Retinal pigment epithelial cell (primary cell): ENCODE data around the gene PRIMPOL.
"Not testable (repeated sequence)": the region's sequence is repeated elsewhere in the genome, so short reads cannot be mapped to it uniquely, and the experiment has no call there.

Experiments
- DNase-seq: peaks from one replicate; pipeline ENCODE4 v3.0.0-alpha.2; 2010; ENCODE audit warnings: low read depth
- H3K4me3 ChIP-seq: 2 replicates; pipeline ENCODE4 v1.5.1; 2011; ENCODE audit warnings: mild to moderate bottlenecking, low read length, control low read depth, moderate library complexity
- TF ChIP-seq, protein P1 (sequence below): conservative IDR thresholded peaks from 2 replicates; pipeline ENCODE4 v1.5.1; 2011; ENCODE audit warnings: low read depth, low read length, control low read depth, inconsistent platforms

The PRIMPOL gene

GRCh38 chr4:184651899-184652298 is 2.4 kb downstream of the PRIMPOL start:
- TF ChIP-seq, protein P1, sequence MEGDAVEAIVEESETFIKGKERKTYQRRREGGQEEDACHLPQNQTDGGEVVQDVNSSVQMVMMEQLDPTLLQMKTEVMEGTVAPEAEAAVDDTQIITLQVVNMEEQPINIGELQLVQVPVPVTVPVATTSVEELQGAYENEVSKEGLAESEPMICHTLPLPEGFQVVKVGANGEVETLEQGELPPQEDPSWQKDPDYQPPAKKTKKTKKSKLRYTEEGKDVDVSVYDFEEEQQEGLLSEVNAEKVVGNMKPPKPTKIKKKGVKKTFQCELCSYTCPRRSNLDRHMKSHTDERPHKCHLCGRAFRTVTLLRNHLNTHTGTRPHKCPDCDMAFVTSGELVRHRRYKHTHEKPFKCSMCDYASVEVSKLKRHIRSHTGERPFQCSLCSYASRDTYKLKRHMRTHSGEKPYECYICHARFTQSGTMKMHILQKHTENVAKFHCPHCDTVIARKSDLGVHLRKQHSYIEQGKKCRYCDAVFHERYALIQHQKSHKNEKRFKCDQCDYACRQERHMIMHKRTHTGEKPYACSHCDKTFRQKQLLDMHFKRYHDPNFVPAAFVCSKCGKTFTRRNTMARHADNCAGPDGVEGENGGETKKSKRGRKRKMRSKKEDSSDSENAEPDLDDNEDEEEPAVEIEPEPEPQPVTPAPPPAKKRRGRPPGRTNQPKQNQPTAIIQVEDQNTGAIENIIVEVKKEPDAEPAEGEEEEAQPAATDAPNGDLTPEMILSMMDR = no peak
- DNase-seq = no peak
- H3K4me3 ChIP-seq = no peak overlapping the region

GRCh38 chr4:184652681-184653080 is 3.1 kb downstream of the PRIMPOL start:
- DNase-seq, H3K4me3 ChIP-seq: not testable (repeated sequence)

DNA sequence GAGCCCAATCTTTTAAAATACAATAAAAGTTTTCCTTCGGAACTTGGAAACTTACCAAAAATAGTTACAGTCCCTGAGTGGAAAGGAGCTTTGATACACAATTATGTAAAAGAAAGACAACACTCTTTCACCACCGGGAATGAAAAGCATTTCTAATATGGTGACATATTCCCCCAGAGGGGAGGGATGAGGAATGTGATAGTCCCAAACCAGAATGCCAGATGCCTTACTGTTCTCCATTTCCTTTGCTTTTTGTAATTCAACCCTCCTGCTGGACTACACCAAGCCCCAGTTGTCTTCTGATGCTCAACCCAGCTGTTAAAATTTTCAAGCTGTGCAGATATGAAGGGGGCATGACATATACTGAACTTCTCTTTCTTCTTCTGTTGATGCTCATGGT is 4.1 kb downstream of the PRIMPOL start:
- TF ChIP-seq, protein P1 = no peak
- H3K4me3 ChIP-seq = no peak overlapping the region
- no peak for DNase-seq

DNA sequence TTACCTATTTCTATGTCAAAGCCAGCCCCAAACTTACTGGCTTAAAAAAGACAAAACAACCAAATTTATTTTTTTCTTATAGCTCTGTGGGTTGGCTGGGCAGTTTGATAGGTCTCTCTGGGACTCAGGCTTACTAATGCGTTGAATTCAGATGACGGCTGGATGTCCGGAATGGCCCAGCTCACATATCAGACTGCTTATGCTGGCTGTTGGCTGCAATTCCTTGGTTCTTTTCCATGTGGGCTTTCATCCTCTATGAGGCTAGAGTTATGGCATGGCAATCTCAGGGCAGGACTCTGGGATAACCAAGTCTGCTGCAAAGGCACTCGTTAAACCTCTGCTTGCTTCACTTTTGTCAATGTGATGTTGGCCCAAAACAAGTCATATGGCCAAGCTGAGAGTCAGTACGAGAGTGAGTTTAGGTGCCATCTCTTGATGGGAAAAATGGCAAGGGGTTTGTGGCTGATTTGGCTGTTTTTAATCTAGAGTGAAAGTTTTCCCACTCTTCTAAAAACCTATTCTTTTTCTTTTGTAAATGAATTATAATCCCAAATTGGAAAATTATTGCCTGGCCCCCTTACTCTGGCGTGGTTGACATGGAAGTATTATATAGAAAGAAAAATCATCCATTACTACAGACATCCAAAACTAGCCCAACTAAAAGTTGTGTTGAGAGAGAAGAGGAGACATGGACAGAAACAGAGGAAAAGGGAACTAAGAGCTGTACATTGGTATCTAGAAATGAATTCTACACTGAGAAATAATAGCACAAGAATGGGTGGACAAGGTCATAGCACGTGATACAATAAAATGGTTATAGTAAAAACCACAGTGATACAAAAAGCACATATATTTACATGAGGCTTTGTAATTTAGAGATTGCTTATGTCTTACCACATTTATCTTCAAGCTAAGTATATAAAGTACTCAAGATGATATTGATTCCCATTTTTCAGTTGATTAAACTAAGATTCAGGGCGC is 6.6 kb downstream of the PRIMPOL start:
- no peak for DNase-seq
- TF ChIP-seq, protein P1 = no peak
- no peak overlapping the region for H3K4me3 ChIP-seq

DNA sequence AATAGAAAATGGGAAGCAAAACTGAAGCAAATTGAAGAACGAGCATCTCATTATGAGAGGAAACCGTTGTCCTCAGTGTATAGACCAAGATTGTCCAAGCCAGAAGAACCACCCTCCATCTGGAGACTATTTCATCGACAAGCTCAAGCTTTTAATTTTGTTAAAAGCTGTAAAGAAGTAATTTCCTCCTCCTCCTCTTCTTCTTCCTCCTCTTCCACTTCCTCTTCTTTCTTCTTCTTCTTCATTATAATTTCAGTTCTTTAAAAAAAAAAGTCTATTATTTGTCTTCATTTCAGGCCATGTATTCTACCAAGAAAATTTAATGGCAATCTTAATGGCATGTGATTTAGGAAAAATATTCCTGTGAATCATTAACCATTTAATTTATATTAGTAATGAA is 7.6 kb downstream of the PRIMPOL start:
- no peak overlapping the region for H3K4me3 ChIP-seq
- TF ChIP-seq, protein P1 = no peak
- no peak for DNase-seq

- not testable (repeated sequence) for DNase-seq, H3K4me3 ChIP-seq
Measured at GRCh38 chr4:184657820-184658219, 8.3 kb downstream of the PRIMPOL start.

GRCh38 chr4:184660978-184661377 is 11.4 kb downstream of the PRIMPOL start:
- TF ChIP-seq, protein P1 = no peak
- no peak overlapping the region for H3K4me3 ChIP-seq
- DNase-seq = no peak

- TF ChIP-seq, protein P1 = no peak
- DNase-seq = no peak
- H3K4me3 ChIP-seq = no peak overlapping the region
Measured at GRCh38 chr4:184662236-184662635, 12.7 kb downstream of the PRIMPOL start.
